Muscle of back (tissue), 11 donors: Measurements from ENCODE around the gene CA11. TPM values are rescaled to one million over a fixed set of nuclear protein-coding genes. Genes with fewer than 3 reads are reported as not detected.
"Not testable (repeated sequence)": the region's sequence is repeated elsewhere in the genome, so short reads cannot be mapped to it uniquely, and the experiment has no call there.

Experiments
- DNase-seq, 3 donors: peaks; one replicate each; pipeline versions ENCODE4 v3.0.0 to v3.0.0-alpha.2; 2013
- polyA plus RNA-seq, 10 donors: library from polyadenylated mRNA; unstranded; fragments of 120-200 nt; gene quantifications; one replicate each; pipeline ENCODE4 v1.2.1, GENCODE V29; 2013; ENCODE audit not compliant: insufficient read length in 10 of 10

The CA11 gene
- polyA plus RNA-seq, 10 donors, result 4.5 to 15.7 (median 9.0) TPM

- peak in 1 of 3 donors; percentile 46 for DNase-seq
Observed at GRCh38 chr19:48670699-48671445, 24.9 kb upstream of the CA11 start.

GRCh38 chr19:48669903-48670668 lies 24.1 kb upstream of the CA11 start:
- no peak for DNase-seq

- DNase-seq, result no peak
Observed at GRCh38 chr19:48668761-48669160, 22.8 kb upstream of the CA11 start.

- DNase-seq, result no peak
Observed at GRCh38 chr19:48668332-48668731, 22.3 kb upstream of the CA11 start.

DNA sequence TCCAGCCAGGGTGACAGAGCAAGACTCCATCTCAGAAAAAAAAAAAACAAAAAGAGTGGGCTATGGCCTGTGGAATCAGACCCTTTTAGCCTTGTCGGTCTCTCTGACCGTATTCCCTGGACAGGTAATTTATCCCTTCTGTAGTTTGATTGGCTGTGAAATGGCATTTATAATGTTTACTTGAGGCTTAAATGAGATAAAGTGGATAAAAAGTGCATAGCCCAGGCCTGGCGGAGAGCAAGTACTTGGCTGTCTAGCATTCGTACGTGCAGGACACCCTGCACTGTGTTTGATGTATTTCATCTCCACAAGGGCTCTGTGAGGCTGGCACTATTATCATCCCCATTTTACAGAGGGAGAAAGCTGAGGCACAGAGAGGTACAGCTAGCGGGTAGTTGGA lies 19.8 kb upstream of the CA11 start:
- no peak for DNase-seq

GRCh38 chr19:48664476-48664875 lies 18.5 kb upstream of the CA11 start:
- DNase-seq, result no peak

DNA sequence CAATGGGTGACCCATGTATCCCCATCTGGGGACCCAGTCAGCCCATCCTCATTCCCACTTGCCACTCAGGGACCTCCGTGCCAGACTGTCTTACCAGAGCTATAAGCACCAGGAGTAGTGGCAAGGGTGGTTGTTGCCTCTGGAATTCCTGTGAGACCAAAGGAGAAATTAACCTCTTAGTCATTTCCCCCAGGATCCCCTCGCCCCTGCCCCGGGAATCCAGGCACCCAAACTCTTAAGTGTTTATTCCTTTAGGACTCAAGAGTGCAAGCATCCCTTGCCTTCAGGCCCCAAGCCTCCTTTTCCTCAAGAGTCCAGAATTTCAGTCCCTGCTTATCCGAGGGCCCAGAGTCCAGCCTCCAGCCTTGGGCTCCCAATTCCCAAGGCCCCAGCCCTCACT lies 17.7 kb upstream of the CA11 start:
- DNase-seq, result no peak

DNA sequence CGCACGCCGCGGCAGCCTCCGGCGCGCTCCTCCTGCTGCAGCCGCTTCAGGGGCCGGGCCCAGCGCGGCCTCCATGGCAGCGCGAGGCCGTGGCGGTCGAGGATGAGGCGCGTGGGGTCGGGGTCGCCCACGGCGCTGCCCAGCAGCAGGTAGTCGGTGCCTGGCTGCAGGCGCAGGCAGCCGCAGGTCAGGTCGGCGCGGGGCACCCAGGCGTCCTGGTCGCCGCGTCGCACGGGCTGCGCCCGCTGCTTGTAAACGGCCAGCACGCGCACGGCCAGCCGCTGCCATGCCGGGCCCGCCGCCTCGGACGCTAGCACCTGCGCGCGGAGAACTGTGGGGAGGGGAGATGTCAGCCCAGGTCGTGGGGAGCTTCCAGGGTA lies 15.7 kb upstream of the CA11 start:
- no peak for DNase-seq

DNA sequence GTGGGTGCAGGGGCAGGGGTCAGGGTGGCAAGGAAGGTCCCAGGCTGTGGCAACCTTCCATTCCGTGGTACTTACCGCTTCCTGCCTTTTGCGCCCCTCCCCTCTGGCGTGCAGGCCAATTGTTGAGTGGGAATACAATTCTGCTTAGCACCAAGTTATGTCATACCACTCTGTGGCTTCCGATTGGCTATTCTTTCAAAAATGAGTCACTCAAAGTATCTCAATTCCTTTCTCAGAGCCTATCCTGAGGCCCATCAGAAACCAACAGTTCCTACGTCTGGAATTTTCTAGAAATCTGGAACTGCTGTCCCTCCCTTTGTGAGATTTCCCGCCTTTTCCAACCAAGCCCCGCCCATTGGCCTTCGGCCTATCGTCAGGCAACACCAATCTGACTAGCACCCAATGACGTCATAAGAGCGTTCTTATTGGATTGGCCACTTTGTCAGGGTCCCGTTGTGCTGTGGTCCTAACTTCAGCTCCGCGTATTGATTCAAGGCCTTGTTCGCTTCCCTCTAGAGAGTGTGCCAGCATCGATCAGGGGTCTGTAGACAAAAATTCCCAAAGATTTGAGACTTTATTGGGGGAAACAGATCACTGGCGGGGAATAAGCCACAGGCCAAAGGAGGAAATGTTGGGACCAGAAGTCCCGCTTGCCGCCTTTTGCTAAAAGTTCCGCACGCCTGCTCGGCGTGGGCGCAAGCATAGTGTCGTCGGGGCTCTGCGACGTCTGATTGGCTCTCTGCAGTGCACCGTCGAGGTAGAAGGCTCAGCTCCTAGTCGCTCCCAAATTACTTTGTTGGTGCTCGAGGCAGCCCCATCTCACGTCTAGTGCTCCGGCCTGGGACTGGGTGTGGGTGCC lies 15.1 kb upstream of the CA11 start:
- peak; percentile 78 to 91 (median 86) for DNase-seq

- no peak for DNase-seq
Observed at GRCh38 chr19:48659768-48660167, 13.8 kb upstream of the CA11 start.

DNA sequence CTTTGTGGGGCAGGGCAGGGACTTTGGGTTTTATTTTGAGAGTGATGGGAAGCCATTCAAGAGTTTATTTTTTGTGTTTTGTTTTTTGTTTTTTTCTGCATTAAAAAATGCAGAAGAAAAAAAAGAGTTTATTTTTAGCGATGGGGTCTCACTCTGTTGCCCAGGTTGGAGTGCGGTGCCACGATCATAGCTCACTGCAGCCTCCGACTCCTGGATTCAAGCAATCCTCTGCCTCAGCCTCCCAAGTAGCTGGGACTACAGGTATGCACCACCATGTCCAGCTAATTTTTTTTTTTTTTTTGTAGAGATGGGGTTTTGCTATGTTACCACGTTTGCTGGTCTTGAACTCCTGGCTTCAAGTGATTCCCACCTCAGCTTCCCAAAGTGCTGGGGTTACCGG lies 12.5 kb upstream of the CA11 start:
- no peak for DNase-seq

DNA sequence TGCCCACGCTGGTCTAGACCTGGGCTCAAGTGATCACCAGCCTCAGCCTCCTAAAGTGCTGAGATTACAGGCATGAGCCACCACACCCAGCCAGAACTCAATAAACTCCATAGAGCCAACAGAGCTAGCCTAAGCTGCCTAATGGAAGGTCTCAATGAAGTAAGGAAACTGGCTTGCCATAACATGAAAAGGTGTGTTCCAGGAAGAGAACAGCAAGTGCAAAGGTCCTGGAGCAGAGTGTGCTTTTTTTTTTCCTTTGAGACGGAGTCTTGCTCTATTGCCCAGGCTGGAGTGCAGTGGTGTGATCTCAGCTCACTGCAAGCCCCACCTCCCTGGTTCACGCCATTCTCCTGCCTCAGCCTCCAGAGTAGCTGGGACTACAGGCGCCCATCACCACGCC lies 11.8 kb upstream of the CA11 start:
- not testable (repeated sequence) for DNase-seq

DNA sequence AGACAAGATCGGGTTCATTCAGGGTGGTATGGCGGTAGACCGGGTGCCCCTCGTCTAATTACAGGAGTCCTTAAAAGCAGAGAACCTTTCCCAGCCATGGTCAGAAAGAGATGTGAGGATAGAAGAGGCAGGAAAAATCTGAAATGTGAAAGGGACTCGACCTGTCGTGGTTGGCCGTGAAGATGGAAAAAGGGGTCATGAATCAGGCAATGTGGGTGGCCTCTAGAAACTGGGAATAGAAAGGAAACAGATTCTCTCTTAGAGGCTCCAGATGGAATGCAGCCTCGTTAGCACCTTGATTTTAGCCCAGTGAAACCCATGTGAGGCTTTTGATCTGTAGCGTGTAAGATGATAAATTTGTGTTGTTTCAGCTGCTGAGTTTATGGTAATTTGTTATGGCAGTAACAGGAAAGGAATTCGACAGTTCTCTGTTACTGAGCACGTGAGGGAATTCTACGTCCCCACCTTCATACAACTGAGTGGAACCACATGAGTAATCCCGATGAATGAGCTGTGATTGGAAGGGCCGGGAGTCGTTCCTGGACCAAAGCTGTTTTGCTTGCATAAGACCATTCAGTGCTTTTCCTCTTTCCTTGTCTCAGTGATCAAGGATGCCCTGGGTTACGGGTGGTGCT lies 11.0 kb upstream of the CA11 start:
- DNase-seq, result peak in 2 of 3 donors; percentile 68 to 73

- peak in 1 of 3 donors; percentile 74 for DNase-seq
Observed at GRCh38 chr19:48654299-48655059, 8.5 kb upstream of the CA11 start.

DNA sequence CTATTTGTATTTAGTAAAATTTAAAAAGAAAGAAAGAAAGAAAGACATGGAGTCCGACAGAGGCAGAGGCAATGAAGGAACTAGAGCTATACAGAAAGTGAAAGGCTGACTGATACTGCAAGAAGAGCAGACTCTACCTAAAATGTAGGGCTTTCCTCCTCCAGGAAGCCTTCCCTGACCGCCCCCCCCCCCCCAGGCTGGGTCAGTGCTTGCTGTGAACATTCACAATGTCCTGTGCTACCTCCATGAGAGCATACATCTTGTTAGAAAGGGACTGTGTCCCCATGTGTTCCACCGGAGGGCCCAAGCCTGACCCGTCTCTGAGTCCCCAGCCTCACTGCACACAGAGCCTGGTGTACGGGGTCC lies 5.7 kb upstream of the CA11 start:
- DNase-seq, result no peak

DNA sequence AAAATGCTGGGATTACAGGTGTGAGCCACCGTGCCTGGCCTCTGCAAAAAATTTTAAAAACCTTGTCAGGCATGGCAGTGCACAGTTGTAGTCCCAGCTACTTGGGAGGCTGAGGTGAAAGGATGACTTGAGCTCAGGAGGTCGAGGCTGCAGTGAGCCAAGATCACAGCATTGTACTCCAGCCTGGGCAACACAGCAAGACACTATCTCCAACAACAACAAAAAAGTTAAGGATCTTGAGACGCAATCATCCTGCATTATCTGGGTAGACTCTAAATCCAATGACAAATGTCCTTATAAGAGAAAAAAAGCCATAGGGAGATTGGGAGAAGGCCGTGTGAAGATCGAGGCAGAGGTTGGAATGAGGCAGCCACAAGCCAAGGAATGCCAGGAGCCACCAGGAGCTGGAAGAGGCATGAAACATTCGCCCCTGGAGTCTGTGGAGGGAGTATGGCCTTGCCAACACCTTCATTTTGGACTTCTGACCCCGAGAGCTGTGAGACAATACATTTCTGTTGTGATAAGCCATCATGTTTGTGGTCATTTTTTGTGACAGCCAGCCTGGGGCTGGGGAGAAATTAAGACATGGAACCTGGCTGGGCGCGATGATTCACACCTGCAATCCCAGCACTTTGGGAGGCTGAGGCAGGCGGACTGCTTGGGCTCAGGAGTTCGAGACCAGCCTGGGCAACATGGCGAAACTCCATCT lies 5.1 kb upstream of the CA11 start:
- DNase-seq, result no peak

DNA sequence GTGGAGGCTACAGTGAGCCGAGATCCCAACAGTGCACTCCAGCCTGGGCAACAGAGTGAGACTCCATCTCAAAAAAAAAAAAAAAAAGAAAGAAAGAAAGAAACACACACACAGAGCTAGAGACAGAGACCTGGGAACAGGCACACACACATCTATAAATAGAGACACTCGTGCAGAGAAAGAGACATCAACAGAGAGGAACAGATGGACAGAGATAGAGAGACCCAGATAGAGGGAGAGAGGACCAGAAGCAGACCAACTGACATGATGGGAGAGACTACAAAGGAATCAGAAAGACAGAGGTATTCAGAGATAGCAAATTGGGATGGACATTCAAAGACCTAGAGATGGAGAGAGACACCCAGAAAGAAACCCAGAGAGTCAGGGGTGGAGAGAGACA lies 2.1 kb upstream of the CA11 start:
- no peak for DNase-seq

DNA sequence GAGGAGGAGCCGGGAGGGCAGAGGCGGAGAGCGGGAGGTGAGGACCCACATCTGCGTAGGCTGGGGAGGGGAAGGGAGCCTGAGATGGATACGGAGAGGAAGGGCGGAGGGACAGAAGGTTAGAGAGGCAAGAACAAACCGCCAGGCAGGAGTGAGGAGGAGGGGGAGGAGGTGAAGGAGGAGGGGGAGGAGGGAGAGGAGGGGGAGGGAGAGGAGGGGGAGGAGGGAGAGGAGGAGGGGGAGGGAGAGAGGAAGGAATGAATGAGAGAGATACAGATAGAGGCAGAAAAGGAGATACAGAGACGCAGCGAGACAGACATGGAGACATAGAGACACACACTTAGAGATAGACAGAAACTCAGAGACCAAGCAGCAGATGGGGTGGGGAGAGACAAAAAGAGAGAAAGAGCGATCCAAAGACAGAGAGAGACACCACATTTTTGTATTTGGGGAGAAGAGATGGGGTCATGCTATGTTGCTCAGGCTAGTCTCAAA lies 782 bp upstream of the CA11 start:
- no peak for DNase-seq

- no peak for DNase-seq
Observed at GRCh38 chr19:48645620-48646000, 377 bp downstream of the CA11 start.

- DNase-seq, result peak; percentile 63 to 91 (median 80)
Observed at GRCh38 chr19:48644839-48645619, 958 bp downstream of the CA11 start.
